TTC549 (cell line): Measurements from ENCODE around the gene STBD1.
"Not testable (repeated sequence)": the region's sequence is repeated elsewhere in the genome, so short reads cannot be mapped to it uniquely, and the experiment has no call there.

ENCODE experiments used
- FAIRE-seq: peaks from 2 replicates; lab custom pipeline; 2012; peaks lifted over from hg19 to GRCh38; lab: Jason Lieb, UNC

The STBD1 gene

DNA sequence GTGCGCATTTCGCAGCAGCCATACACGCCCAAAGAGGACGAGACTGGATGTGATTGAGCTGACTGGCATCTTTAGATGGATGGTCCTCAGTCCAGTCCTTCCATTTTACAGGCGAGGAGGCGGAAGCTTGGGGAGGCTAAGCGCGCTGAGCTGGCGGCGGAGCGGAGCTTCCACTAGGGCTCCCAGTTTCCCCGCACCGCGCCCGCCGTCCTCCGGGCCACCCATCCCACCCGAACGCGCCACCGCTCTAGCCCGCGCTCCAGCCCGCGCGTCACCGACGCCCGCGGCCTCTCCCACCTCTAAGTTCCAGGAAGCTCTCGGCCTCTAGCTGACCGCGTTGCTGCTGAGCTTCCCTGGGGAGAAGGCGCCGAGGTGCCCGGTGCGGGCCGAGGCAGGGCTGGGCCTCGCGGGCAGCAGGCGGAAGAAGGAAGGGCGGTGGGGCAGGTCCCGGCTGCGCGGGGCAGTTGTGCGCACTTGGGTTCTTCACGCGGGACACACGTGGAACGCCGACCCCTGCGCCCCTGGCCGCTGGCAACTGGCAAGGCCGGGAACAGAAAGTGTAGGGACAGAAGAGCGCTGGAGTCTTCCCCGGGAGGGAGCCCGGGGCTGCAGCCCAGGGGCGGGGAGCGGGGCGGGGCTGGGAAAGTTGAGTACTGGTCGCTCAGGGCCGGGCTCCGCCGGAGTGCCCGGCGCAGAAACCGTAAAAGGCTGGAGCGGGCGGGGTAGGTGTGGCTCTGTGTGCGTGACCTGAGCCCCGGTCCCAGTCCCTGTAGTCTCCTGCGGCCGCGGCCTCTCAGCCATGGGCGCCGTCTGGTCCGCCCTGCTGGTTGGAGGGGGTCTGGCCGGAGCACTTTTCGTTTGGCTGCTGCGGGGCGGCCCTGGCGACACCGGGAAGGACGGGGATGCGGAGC is at the start of gene STBD1:
Gene STBD1 (plus strand): TSS at position 763 of the 911 bp plus-strand sequence. CDS start 37 bp downstream, at position 800.
- no peak for FAIRE-seq

DNA sequence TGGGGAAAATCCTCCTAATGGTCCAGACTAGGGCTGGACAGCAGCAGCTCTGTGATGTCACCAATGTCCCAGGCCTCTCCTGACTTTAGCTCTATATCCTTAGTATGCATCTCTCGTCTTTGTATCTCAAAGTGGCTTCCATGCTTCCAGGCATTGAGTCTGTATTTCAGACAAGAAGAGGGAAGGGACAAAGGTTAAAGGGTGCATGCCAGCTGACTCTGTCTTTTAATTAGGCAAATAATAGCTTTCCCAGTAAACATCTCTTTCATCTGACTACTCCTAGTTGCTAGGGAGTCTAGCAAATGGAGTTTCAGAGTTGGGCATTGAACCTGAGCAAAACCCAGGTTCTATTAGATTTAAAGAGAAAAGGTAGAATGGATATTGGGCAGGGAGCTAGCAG is 49.6 kb upstream of the STBD1 start:
- no peak for FAIRE-seq

DNA sequence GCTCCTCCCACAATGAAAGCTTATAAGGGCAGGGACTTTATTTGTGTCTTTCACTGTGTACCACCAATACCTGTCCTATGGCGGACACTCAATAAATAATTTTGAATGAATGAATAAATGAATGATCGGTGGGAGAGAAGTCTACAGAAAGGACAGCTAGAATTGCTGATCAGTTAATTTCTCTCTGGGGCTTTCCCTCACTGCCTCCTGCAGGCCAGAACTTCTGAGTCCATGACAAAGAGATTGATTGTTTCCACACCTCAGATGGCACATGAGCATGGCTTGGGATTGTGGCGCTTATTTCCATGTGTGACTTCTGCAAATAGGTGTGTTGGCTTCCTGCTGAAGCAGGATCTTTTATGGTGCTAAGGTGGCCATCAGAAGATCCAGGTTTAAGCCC is 48.7 kb upstream of the STBD1 start:
- no peak for FAIRE-seq

DNA sequence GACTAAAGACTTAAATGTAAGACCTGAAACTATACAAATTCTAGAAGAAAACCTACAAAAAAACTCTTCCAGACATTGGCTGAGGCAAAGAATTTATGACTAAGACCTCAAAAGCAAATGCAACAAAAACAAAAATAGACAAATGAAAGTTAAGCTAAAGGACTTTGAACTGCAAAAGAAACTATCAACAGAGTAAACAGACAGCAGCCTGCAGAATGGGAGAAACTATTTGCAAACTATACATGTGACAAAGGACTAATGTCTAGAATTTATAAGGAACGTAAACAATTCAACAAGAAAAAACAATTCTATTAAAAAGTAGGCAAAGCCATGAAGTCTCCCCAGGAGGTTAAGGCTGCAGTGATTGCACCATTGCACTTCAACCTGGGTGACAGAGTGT is 46.0 kb upstream of the STBD1 start:
- no peak for FAIRE-seq

DNA sequence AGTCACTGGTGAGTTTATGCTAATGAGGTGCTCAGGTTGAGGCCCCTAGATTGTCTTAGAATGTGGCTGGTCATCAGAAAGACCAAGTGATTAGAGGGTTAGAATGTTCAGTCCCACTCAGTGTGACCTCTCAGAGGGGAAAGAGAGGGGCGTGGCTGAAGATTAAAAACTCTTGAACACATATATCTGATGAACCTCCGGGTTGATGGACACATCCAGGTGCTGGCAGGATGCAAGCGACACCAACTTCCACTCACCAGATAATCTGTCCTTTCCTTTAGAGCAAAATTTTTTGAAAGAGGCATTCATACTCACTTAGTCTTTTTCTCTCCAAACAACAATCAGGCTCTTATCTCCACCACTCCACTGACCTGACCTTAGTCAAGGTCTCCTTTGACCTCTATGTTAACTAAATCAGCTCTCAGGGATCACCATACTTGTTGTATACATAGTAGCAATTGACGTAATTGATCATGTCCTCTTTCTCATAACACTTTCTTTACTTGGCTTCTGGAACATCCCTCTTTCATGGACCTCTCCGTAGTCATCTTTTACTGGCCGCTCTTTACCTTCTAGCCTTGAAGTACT is 40.8 kb upstream of the STBD1 start:
- no peak for FAIRE-seq

DNA sequence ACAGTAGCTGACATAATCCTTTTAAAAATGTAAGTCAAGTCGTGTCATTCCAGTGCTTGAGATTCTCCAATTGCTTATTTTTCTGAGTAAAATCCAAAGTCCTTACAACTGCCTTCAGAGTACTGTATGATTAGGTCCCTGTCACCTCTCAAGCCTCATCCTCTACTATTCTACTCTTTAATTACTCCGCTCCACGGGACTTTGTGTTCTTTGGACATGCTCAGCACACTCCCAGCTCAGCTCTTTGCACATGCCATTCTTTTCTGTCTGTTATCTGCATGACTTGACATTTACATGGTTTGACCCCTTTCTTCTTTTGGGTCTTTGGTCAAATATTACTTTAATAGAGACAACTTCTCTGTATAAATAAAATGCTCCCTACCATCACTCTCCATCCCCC is 39.9 kb upstream of the STBD1 start:
- no peak for FAIRE-seq

DNA sequence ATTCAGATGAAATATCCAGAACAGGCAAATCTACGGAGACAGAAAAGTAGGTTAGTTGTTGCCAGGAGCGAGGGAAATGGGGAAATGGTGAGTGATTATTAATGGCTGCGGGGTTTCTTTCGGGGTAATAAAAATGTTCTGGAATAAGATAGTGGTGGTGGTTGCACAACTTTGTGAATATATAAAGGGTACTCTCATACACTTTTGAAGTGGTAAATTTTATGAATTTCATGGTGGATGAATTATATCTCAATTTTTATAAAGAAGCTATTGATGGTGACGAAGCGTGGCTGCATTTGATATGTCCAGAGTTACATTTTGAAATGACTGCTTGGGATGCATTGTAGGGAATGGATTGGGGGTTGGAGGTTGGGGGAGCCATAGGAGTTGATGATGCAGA is 38.7 kb upstream of the STBD1 start:
- FAIRE-seq, result no peak

DNA sequence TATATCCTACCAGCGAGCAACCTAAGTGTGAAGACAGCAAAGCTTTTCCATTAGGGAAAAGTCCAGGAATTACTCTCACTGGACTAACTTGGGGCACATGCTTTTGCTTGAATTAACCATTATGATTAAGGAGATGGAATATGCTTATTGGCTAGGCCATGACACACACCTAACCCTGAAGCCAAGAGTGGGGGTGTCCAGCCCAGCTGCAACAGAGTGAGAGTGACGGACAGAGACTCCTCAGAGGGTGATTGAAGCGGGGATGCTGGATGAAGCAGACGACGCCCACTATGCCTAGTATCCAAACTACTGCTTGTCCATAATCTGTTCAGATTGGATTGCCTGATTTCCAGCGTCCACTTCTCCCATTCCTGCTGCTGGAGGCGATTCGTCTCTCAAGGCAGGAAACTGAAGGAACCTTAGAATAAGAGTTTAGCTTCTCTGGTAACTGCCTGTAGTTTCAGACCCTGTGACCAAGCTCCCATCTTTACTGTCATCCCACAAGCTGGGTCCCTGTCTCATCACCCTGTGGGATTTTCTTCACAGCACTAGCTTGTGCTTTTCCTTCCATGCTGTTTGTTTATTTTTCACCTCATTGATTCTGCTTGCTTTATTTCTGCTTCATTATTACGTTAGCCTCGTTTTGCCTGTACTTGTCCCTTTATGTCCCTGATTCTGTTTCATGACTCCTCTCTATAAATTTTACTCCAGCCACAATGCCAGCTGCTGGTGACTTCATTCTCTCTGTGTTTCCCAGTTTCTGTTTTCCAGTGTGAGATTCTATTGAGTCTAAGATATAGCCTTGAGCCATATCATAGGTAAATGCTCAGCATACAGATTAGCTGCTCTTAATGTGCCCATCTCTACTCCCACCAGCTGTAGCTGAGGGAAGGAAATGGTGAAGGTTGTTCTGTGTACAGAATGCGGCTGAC is 36.0 kb upstream of the STBD1 start:
- no peak for FAIRE-seq

DNA sequence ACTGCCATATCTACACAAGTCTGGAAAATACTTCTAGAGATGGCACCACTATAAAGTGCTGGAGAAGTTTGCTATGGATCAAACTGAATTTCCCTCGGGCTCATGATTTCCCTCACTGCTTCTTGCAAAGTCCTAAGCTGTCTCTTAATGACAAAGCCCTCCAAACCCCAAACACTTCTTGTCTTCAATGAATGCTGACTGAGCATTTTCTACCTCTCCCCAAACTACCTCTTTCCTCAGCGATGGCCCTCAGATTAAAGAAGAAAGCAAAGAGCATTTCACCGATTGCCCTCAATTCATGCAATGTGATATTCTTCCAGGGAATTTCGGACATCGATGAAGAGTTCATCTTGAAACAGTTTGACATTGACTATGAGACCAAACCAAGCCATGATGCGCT is 35.3 kb upstream of the STBD1 start:
- FAIRE-seq, result no peak

DNA sequence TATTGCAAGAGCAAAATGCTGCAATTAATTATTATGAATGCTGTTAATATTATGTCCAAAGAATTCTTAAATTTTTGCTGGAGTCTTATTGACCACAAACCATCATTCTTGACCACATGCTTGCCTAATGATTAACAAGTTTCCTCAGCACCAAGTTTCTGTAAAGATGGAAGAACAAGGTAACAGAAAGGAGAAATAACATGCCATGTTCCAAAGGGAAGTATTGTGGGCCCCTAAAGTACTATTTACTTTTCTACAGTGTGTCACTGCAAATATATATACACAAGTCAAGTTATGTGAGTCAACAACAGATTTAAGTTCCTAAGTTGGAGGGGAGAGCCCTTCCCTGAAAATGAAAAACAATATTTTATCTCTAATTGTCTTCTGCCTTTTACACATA is 34.5 kb upstream of the STBD1 start:
- no peak for FAIRE-seq

DNA sequence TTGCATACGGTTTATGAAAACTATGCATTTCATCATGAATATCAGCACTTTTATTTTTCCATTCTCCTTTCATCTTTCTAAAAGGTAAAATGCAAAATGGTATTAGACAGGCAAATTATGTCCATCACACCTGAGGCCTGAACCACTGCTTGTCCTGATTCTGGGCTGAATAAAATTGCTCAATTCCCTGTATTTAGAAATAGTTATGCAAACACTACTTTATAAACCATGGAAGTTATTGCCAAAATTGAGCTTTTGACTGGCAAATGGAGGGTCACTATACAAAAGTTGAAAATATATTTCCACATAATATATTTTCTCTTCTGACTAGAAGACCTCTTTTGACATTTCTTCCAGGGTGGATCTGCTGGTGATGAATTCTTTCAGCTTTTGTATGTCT is 34.0 kb upstream of the STBD1 start:
- FAIRE-seq, result no peak

DNA sequence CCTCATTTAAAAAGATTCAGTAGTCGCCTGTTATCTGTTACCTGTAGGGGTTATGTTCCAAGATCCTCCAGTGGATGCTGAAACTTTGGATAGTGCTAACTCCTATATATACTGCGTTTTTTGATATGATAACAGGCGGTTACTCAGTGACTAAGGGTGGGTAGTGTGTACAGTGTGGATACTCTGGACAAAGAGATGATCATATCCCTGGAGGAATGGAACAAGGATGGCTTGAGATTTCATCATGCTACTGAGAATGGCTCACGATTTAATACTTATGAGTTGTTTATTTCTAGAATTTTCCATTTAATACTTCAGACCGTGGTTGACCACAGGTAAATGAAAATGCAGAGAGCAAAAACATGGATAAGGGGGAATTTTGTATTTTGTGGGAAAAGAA is 33.5 kb upstream of the STBD1 start:
- FAIRE-seq, result no peak

DNA sequence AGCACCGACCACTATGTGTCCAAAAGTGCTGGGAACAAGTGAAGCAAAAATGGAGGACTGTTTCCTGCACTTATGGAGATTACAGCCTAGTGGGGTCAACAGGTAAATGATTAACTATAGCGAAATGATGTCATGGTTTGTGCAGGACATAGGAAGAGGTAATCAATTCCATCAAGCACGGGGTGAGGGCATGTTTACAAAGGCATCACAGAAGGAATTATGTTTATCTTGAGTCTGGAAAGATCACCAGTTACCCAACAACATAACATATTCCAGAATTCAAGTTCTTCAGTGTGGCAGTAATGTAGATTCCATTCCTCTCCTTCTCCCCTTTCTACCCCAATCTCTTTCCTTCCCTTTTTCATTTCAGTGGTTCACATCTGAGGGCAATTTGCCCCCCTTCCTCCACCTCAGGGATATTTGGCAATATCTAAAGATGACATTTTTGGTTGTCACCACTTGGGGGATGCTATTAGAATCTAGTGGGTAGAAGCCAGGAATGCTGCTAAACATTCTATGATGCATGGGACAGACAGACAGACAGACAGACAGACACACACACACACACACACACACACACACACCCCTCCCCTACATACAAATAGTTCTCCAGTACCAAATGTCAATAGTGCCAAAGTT is 30.9 kb upstream of the STBD1 start:
- no peak for FAIRE-seq

DNA sequence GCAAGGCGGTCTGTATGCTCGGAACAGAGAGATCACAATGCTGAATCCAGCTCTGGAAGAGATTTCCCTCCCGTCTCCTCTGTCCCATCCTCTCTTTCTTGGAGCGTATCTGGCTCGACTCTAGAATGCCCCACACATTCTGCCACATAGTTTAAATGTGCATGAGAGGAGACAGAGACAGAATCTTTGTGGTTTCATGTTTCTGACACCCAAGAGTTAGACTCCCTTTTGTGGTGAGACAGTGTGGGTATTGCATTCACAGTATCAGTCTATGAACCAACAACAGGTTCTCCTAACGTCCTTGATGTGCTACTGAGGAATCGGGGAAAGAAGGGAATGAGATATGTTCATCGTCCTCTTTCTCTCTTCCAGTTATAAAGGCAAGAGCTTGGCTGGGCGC is 29.7 kb upstream of the STBD1 start:
- no peak for FAIRE-seq

DNA sequence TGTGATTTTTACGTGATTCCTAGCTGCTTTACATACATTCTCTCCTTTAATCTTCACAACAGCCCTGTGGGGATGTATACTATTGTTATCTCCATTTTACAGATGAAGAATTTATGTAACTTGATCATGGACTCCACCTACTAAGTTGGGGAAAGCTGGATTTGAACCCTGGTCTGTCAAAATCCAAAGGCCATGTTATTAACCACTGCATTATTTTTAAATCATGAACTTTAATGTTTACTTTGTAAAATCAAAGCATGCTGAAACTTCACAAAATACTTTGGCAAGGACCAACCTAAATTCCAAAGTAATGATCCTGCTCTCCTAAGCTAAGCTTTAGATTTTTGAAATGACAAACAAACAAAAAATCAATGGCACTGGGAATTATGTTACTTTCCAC is 28.9 kb upstream of the STBD1 start:
- FAIRE-seq, result no peak

DNA sequence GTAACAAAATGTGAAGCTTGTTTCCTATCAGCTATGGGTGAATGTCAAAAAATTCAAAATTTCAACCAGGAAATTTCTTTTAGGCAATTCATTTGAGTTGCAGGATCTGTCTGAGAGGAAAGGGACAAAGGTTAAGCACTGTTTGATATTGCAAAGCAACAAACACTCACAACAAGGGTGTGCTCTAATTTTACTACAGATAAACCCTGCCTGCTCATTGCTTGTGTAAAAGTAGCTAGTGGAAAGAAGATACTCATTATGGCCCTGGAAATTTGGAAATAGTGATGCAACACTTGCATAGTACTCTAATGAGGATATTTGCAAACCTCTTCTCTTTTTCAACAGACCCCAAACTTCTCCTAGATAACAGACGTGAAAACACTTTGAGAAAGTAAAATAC is 27.9 kb upstream of the STBD1 start:
- FAIRE-seq, result no peak

DNA sequence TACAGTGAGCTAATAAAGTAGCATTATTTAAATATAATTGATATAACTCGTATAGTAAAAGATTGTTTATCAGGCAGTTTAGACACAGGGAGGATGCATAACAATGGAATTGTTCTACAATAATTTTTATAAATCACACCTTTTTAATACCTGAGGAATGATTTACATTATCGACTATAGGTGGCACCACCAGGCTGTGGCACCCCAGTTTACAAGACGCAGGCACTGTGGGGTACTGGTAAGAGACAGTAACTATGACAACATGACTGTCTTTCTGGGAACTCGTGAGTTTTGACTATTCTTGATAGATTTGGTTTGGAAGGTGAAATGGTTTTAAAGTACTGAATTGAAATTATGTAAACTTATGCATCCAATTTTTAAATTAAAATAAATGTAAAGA is 27.1 kb upstream of the STBD1 start:
- FAIRE-seq, result no peak

DNA sequence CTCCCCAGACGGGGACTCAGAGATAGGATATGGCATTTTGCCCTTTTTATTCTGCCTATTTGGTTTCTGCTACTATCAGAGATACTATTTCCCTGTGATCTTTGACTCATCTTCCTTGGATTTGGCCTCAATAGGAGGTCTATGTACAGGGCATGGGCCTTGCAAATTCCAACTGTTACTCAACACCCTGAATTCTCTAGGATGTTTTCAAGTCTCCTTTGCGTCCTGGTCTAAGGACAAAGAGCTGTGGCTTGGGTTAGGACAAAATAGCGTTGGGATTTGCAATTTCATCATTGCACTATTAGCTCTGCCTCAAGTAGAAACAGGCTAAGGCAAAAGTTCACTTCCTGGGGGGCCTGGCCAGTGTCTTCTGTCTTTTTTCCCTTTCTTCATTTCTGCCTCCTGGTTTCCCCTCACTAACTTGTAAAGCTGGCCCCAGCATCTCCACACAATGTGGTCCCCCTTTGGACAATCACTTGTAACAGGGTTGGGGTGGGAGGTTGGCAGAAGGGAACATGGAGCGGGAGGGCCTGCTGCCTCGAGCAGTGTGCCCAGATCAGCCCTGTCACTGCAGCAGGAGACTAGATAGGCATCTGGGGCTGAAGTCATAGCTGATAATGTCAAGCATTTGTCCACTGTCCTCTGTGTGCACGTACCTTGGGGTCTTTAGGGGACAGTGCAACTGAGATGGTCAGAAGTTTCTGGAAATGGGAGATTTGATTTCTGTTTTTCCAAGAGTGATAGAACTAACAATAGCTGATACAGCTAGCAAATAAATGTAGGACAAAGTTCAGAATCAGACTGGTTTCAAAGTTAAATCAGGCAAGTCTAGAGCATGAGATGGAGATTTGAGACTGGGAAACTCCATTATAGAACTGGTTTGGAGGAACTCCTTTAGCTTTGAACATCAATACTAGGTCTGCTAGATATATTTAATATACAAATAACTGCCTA is 25.8 kb upstream of the STBD1 start:
- FAIRE-seq, result no peak

DNA sequence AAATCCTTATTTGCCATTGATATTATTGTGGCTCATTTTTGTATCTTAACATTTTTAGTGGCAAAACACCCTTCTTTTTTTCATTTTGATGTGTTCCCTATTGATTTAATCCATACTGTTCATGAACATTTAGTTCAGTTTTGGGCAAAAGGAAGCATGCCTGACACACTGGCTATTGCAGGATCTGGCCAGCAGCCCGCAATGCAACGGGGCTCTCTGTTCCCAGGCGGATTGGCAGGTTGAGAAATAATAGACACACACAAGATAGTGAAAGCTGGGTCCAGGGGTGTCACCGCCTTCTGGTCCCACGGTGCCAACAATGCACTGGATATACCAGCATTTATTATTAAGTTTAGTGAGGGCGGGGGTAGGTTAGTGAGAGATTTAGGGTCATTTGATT is 24.9 kb upstream of the STBD1 start:
- FAIRE-seq, result not testable (repeated sequence)

DNA sequence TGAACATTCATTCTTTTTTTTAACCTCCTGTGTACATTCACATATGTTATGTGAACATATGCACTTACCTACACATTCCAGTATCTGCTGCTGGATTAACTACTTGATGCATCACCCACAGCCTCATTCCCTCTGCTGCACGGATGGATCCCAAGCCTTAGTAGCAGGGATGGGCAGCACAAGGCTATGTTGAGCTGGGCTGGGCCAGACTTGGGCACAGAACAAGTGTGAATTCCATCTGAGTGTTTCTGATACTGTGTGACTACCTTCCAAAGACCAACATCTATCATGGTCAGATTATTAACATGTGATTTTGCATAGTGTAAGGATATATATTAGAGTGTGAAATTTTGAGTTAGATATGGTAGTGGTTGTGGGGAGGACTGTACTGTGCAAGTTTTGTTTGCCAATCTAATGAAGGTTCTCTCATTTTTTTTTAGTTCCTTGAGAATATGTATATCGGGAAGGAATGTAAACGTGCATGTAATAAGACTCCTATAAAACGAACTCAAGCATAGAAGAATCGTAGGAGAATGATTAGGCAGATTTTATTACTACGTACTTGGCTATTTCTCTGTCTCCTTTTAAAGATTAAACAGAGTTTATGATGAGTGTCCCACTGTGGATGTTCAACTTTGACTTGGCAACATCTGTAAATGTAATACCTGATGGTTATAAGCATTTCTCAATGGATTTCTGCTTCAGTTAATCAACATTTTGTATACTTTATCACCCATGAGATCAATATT is 23.4 kb upstream of the STBD1 start:
- FAIRE-seq, result no peak
